Subcutaneous adipose tissue (tissue), 4 donors: ENCODE measurements around the gene DOCK2. TPM values are rescaled to one million over a fixed set of nuclear protein-coding genes. Genes with fewer than 3 reads are reported as not detected.

Source experiments
- CTCF ChIP-seq: fragments of 450-650 bp; IDR thresholded peaks from one replicate; pipeline ENCODE4 v1.5.1; 2016; ENCODE audit warnings: low read depth, mild to moderate bottlenecking, control low read depth, antibody characterized with exemption, moderate library complexity
- total RNA-seq, 4 donors: library from RNA; depleted of rRNA; stranded (reverse); fragments of >200 nt; gene quantifications; one replicate each; pipeline ENCODE4 v1.1.0, GENCODE V29; 2016

DOCK2 gene
- total RNA-seq, 4 donors from 2014 or later: 23.9 to 101 (median 51.1) TPM

DNA sequence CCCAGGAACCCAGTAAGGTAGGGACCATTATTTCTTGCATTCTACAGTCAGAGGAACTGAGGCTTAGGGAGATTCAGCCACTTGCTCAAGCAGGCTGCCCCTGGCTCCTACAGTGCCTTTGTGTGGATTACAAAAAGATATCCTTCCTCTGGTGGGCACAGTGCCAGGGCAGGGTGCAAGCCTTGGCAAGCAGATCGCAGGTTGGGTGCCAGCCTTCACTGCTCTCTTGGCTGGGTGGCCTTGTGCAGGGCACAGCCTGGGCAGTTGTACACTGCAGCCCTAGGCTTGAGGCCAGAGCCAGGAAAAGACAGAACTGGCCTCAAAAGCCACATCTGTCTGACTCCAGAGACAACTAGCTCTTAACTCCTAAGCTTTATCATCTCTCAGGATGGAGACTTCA lies 15.0 kb downstream of the DOCK2 start:
- no peak for TF ChIP-seq CTCF

DNA sequence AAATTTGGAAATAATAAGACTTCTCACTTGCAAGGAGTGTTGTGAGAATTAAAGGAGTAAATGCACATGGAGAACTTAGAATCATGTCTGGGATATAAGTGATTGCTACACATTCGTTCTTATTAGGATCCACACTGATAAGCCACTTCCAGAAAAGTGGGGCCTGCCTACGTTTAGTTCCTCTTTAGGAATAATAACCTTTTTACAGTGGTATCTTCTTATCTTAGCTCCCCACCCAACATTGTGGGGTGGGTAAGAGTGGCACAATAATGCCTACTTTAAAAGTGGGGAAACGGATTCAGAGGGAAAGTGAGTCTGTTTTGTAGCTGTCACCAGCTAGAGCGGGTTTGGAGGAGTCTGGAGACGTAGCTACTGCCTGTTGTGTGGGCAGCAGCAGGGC lies 16.0 kb downstream of the DOCK2 start:
- no peak for TF ChIP-seq CTCF

DNA sequence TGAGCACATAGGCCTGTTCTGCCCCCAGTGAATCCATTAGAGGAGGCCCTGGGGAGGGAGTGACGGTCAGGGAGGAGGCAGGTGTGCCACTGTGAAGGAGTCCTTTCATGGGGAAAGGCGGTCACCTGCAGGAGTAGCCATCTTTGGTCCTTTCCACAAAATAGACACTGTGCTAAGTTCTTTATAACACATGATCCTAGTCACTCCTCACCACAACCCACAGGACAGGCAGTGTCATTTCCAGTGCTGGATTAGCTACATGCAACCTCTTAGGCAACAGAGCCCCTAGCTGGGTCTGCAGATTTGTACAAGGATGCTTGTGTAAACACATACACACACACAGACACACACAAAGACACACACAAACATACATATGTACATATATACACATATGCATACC lies 18.3 kb downstream of the DOCK2 start:
- TF ChIP-seq CTCF: no peak

DNA sequence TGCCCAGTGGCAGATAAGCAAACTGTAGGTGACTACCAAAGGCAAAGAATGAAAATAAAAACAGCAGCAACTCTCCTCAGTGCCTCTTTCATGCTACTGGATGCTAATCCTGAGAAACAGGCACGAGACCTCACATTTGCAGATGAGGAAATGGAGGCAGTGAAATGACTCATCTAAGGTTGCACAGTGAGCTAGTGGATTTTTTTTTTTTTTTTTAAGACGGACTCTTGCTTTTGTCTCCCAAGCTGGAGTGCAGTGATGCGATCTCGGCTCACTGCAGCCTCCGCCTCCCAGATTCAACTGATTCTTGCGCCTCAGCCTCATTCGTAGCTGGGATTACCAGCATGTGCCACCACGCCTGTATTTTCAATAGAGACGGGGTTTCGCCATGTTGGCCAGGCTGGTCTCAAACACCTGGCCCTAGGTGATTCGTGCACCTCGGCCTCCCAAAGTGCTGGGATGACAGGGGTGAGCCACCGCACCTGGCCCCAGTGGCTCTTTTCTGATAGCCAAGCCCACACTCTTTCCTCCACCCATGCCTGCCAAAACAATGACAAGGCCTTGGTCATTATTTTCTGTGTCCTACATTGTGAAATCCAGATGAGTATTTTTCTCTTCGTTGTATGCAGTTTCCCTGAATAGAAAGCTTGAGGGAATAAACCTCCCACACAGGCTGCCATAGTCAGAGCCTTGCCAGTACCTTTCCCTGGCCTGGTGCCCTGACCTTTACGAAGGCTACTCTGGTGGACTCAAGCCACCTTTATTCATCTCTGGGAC lies 19.2 kb downstream of the DOCK2 start:
- TF ChIP-seq CTCF: no peak

- TF ChIP-seq CTCF: no peak
Observed at GRCh38 chr5:169657127-169657526, 20.1 kb downstream of the DOCK2 start.

GRCh38 chr5:169663537-169663936 lies 26.5 kb downstream of the DOCK2 start:
- no peak for TF ChIP-seq CTCF

DNA sequence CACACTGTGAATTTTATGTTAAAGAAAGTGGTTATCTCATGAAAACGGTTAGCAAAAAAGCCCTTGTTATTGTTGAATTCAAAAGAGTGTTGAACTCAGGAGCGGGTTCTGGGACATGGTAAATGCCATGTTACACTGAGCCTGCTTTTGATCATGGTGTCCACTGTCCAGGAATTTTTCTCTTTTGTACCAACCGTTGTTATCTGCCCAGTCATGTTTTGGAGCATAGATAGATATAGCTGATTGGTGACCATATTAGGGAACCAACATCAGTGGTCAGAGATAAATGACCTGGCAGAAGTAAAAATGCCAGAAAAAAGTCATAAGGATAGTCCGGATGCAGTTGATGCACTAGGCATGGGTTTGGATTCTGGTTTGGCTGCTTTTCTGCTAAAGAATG lies 29.3 kb downstream of the DOCK2 start:
- no peak for TF ChIP-seq CTCF
